Tibial nerve (tissue), 4 donors: ENCODE measurements around the gene SPRED1. TPM values are rescaled to one million over a fixed set of nuclear protein-coding genes. Genes with fewer than 3 reads are reported as not detected.
A peak's percentile ranks its signal among the peaks of the same experiment; 100 is the strongest.

Source experiments
- DNase-seq, 2 donors: peaks; one replicate each; pipeline ENCODE4 v3.0.0-alpha.2; 2019; ENCODE audit warnings: low spot score in 2 of 2
- H3K27ac ChIP-seq, 4 donors: fragments of 200-600 bp; sonication (generic) in 3 of 4; one replicate each; pipeline ENCODE4 v1.5.1; 2017 to 2019; ENCODE audit warnings: mild to moderate bottlenecking in 1 of 4
- H3K27me3 ChIP-seq, 2 donors: fragments of 200-600 bp; sonication (generic) in 1 of 2; one replicate each; pipeline versions ENCODE4 v1.5.1 to v1.6.0; 2017 to 2019
- H3K36me3 ChIP-seq, 3 donors: fragments of 200-600 bp; sonication (generic); one replicate each; pipeline ENCODE4 v1.5.1; 2018 to 2019
- H3K4me1 ChIP-seq, 4 donors: fragments of 200-600 bp; sonication (generic) in 3 of 4; one replicate each; pipeline ENCODE4 v1.5.1; 2017 to 2019
- H3K4me3 ChIP-seq, 4 donors: fragments of 200-600 bp; sonication (generic) in 3 of 4; one replicate each; pipeline ENCODE4 v1.5.1; 2017 to 2019; ENCODE audit warnings: mild to moderate bottlenecking in 1 of 4, moderate library complexity in 1 of 4
- H3K9me3 ChIP-seq, 4 donors: fragments of 200-600 bp; sonication (generic) in 3 of 4; one replicate each; pipeline ENCODE4 v1.5.1; 2017 to 2019
- CTCF ChIP-seq, 5 experiments: fragments of 200-600 bp in 3 of 5; fragments of 450-650 bp in 2 of 5; sonication (generic) in 3 of 5; IDR thresholded peaks; one replicate each; pipeline ENCODE4 v1.5.1; 2016 to 2019; ENCODE audit warnings: antibody characterized with exemption in 5 of 5, mild to moderate bottlenecking in 3 of 5, moderate library complexity in 2 of 5
- EP300 ChIP-seq, 2 donors: sonication (generic); formaldehyde crosslinking; IDR thresholded peaks; one replicate each; pipeline ENCODE4 v1.6.1; 2017; ENCODE audit warnings: antibody characterized with exemption in 2 of 2, mild to moderate bottlenecking in 1 of 2
- POLR2A ChIP-seq, 2 donors: fragments of 450-650 bp; IDR thresholded peaks; one replicate each; pipeline ENCODE4 v1.6.1; 2017; ENCODE audit warnings: antibody characterized with exemption in 2 of 2, mild to moderate bottlenecking in 2 of 2, moderate library complexity in 2 of 2
- WGBS, 2 donors: methylation state at CpG; one replicate each; pipeline ENCODE4 v1.1.5; 2018; 5-methylcytosine and 5-hydroxymethylcytosine counted together
- total RNA-seq, 4 donors: library from RNA; depleted of rRNA; stranded (reverse); fragments of >200 nt; gene quantifications; one replicate each; pipeline ENCODE4 v1.1.0, GENCODE V29; 2016

The SPRED1 gene
- total RNA-seq, 4 donors from 2014 or later: 20.4 to 35.0 (median 29.0) TPM

DNA sequence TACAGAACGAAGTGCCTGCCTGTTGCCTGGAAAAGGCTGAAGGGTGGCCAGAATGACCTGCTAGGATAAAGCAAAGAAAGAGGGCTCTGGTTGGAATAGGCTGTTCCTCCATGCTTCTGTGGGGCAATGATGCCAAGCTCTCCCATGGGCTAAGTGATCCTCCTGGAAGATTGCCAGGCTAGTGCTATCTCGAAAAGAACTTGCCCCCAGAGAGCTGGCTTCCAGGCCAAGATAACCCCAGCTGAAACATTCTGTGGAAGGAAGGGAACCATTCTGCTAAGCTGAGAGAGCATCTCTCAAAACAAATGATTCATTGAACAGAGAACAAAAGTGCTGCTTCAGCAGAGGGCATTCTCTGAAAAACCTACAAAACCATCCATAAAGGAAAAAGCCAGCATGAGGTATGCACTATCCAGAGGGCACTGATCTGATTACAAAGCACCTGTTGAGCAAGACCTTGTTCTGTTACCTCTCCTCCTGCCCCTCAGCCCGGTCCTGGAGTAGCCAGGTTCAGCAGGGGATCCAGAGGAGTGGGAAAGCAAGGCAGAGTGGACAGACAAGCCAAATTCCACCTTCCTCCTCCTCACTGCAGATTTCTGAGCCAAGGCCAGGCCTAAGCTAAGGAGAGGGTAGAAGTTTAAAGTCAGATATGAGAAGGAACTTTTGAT, 31.9 kb upstream of the SPRED1 start:
- no peak for DNase-seq
- H3K27ac ChIP-seq: no peak overlapping the region

GRCh38 chr15:38224486-38224885, 28.1 kb upstream of the SPRED1 start:
- Histone ChIP-seq H3K27me3 (no peaks in the 10 kb centered on the region), H3K4me1 (peaks cover 0 to 16% (median 0%) of the 10 kb centered on the region in 4 donors), H3K27ac (no peak overlapping the region), H3K9me3 (no peaks in the 10 kb centered on the region), H3K4me3 (no peak overlapping the region), H3K36me3 (no peaks in the 10 kb centered on the region)
- DNase-seq: no peak
- TF ChIP-seq POLR2A (IDR thresholded peaks at IDR 0.05) (no peak), EP300 (IDR thresholded peaks at IDR 0.05) (no peak), CTCF (IDR thresholded peaks at IDR 0.05) (no peak)
- WGBS, 2 donors: 40 to 45% methylated on average over 2 of the region's 2 CpGs

More for the DNA sequence above, 31.9 kb upstream of the SPRED1 start:
- Histone ChIP-seq H3K4me1 (peaks cover 0 to 33% (median 0%) of the 10 kb centered on the region in 4 donors), H3K27me3 (no peaks in the 10 kb centered on the region), H3K9me3 (no peaks in the 10 kb centered on the region), H3K36me3 (no peaks in the 10 kb centered on the region), H3K4me3 (no peak overlapping the region)
- WGBS, 2 donors: 37 to 67% methylated on average over 3 of the region's 3 CpGs
- TF ChIP-seq POLR2A (IDR thresholded peaks at IDR 0.05) (no peak), EP300 (IDR thresholded peaks at IDR 0.05) (no peak)

DNA sequence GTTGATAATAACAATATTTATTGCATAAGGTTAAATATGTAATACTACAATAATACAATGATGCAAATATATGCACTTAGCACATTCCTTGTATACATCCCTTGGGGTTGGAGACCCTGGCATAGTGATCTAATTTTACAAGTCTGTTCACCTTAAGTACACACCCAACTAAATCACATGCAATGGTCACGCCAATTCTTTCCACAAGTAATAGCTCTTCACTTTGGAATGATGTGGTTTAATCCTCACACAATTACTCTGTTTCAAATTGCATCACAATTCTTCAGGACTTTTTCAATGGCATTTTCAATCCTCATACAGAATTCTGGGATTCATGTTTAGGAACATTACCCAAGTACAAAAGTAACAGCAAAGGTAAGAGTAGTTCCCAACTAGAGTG, 27.3 kb upstream of the SPRED1 start:
- WGBS, 2 donors: 83 to 92% methylated on average over 1 of the region's 1 CpG
- TF ChIP-seq POLR2A (IDR thresholded peaks at IDR 0.05) (no peak), CTCF (IDR thresholded peaks at IDR 0.05) (no peak), EP300 (IDR thresholded peaks at IDR 0.05) (no peak)
- Histone ChIP-seq H3K36me3 (no peaks in the 10 kb centered on the region), H3K4me1 (peaks cover 0 to 16% (median 0%) of the 10 kb centered on the region in 4 donors), H3K9me3 (no peaks in the 10 kb centered on the region), H3K27me3 (no peaks in the 10 kb centered on the region), H3K27ac (no peak overlapping the region), H3K4me3 (no peak overlapping the region)
- no peak for DNase-seq

GRCh38 chr15:38226608-38227266, 25.9 kb upstream of the SPRED1 start:
- TF ChIP-seq POLR2A (IDR thresholded peaks at IDR 0.05) (no peak), EP300 (IDR thresholded peaks at IDR 0.05) (peak in 1 of 2 donors; percentile 59)
- peak; percentile 34 to 66 for DNase-seq
- no peaks in the 10 kb centered on the region for H3K27me3 ChIP-seq
- H3K4me3 ChIP-seq: no peak overlapping the region
- peak overlapping the region in 2 of 4 donors; percentile 16 to 68 for H3K27ac ChIP-seq
- H3K4me1 ChIP-seq: peaks cover 0 to 16% (median 0%) of the 10 kb centered on the region in 4 donors
- H3K36me3 ChIP-seq: no peaks in the 10 kb centered on the region
- WGBS, 2 donors: 43 to 49% methylated on average over 4 of the region's 4 CpGs
- no peaks in the 10 kb centered on the region for H3K9me3 ChIP-seq

GRCh38 chr15:38227941-38228340, 24.7 kb upstream of the SPRED1 start:
- TF ChIP-seq CTCF (IDR thresholded peaks at IDR 0.05): no peak
- no peak for TF ChIP-seq EP300 (IDR thresholded peaks at IDR 0.05)
- no peak for TF ChIP-seq POLR2A (IDR thresholded peaks at IDR 0.05)
- no peaks in the 10 kb centered on the region for H3K36me3 ChIP-seq
- no peaks in the 10 kb centered on the region for H3K27me3 ChIP-seq

DNA sequence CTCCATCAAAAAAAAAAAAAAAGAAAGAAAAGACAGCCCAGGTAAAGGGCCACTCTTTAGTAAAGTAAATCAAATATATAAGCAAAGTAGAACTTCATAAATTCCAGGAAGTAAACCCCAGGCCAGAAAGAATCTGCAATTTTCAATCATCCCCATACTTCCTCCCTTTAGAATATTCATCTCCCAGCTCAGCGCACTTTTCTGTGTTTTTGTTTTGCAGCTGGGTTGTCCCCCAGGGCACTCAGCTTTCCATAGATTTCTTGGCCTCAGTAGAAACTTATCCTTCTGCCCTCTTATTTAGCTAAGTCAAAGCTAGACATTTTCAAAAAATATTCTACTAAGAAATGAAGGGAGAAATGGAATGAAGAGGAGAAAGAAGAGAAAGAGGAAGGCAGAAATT, 24.0 kb upstream of the SPRED1 start:
- TF ChIP-seq CTCF (IDR thresholded peaks at IDR 0.05): no peak
- TF ChIP-seq POLR2A (IDR thresholded peaks at IDR 0.05): no peak
- no peak for TF ChIP-seq EP300 (IDR thresholded peaks at IDR 0.05)
- DNase-seq: no peak
- Histone ChIP-seq H3K9me3 (no peaks in the 10 kb centered on the region), H3K4me3 (no peak overlapping the region), H3K27ac (no peak overlapping the region), H3K27me3 (no peaks in the 10 kb centered on the region), H3K4me1 (peaks cover 0 to 16% (median 0%) of the 10 kb centered on the region in 4 donors), H3K36me3 (no peaks in the 10 kb centered on the region)
- 43 to 55% methylated on average over 1 of the region's 1 CpG for WGBS, 2 donors

More at GRCh38 chr15:38227941-38228340, 24.7 kb upstream of the SPRED1 start:
- H3K4me3 ChIP-seq: no peak overlapping the region
- no peak for DNase-seq
- H3K27ac ChIP-seq: no peak overlapping the region
- peaks cover 0 to 16% (median 0%) of the 10 kb centered on the region in 4 donors for H3K4me1 ChIP-seq
- H3K9me3 ChIP-seq: no peaks in the 10 kb centered on the region
